Right ventricle myocardium superior (tissue), 1 donor: ENCODE measurements around the gene CELF2. TPM values are rescaled to one million over a fixed set of nuclear protein-coding genes. Genes with fewer than 3 reads are reported as not detected.
"Not testable (repeated sequence)": the region's sequence is repeated elsewhere in the genome, so short reads cannot be mapped to it uniquely, and the experiment has no call there.

Experiments used
- ATAC-seq: fragments of 200-7000 bp; cut with Tn5 transposase; one replicate; pipeline ENCODE4 v1.9.1; 2020; ENCODE audit warnings: mild to moderate bottlenecking; ENCODE audit not compliant: poor library complexity
- DNase-seq: peaks from one replicate; pipeline ENCODE4 v3.0.0-alpha.2; 2020
- intact Hi-C: fragments of 100-400 bp; cut with DNase I; formaldehyde crosslinking; loops from one replicate; pipeline ENCODE4 v1.11.2; 2022
- total RNA-seq: library from RNA; stranded (reverse); fragmentation: NEBNext Ultra II Directional; extraction: Animal tissue kit (Norgen Biotek cat#: 25700); gene quantifications from one replicate; pipeline ENCODE4 v1.2.1, GENCODE V29; 2021
- donor health status: DM: no; HTN: yes; CAD: no; lungs with severe emphysema.

CELF2 gene
- total RNA-seq, 1 donor from 2014 or later = 67.7 TPM

- ATAC-seq = no peak
- intact Hi-C loops = no loop called here
- no peak for DNase-seq
Measured at GRCh38 chr10:11108356-11108755, 90.7 kb downstream of the CELF2 start.

DNA sequence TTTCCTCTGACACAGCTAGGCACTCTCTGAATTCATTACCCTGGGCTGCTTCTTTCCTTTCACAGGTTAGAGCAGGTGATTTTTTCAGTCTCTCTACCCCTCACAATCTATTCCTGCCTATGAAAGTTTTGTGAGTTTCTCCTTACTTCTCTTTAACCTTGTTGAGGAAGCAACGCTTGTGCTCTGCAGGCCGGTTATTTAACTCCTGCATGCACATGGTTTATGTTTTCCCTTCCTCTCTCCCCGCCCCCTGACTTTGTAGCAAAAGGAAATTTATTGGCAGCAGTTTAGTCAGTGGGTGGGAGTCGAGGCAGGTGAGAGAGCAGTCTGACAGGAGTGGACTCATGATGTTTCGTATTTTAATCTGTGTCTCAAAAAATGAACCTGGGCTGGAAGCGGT, 91.9 kb downstream of the CELF2 start:
- intact Hi-C loops = no loop called here
- DNase-seq (no peak), ATAC-seq (no peak)

GRCh38 chr10:11110539-11110938, 92.9 kb downstream of the CELF2 start:
- ATAC-seq (peak; percentile 36), DNase-seq (no peak)
- intact Hi-C loops = no loop called here

DNA sequence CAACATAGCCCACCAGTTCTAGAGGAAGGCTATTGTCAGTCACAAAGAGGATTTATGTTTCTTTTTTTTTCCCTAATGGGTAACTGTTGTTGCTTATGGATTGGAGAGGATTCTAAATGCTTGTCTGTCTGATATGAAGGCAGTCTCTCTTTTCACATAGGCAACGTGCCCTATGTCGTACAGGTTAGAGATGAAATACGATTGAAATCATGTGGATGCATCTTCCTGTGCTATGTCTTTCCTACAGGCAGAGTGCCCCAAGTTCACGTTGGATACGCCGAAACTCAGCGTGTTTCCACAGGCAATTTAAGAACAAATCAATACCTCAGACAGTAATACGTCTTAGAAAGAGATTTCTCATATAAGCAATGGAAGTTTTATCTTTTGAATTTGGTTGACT, 93.8 kb downstream of the CELF2 start:
- intact Hi-C loops = no loop called here
- DNase-seq (no peak), ATAC-seq (no peak)

- intact Hi-C loops = no loop called here
- DNase-seq (no peak), ATAC-seq (no peak)
Measured at GRCh38 chr10:11112718-11113117, 95.0 kb downstream of the CELF2 start.

DNA sequence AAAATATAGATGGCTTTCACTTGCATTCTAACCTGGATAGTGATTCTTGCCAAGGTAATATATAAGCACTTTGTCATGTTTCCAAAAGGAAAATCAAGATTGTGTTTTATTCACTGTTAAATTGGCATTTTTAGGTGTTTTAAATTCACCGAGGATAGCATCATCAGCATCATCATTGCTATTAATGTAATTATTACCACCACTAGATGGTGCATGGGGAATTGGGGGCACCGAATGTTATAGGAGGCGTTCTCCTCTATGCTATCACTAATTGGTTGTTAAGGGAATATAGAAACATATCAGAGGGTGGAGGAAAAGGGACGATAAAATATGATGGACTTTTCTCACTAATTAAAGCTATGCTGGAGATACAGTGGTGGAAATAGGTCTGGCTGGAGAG, 95.5 kb downstream of the CELF2 start:
- no peak for ATAC-seq
- intact Hi-C loops = no loop called here

GRCh38 chr10:11114269-11114668, 96.6 kb downstream of the CELF2 start:
- intact Hi-C loops = no loop called here
- DNase-seq = no peak

More for the DNA sequence above, 95.5 kb downstream of the CELF2 start:
- no peak for DNase-seq

DNA sequence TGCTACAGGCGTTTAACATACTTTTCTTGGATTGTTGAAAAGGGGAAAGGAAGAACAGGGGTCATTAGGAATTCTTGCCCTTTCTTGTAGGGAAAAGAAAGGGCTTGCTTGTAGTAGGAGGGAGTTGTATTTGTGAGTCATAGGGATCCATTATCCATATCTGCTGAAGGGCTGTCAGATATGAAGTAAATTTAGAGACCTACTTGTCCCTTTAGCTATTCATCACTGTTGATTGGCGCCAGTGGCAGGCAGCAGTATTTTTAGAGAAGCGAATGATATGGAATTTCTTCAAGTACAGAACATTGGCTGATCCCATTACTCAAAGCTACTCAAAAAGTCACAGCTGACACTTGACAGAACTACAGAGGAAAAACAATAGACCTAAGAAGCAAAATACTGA, 97.7 kb downstream of the CELF2 start:
- intact Hi-C loops = no loop called here
- DNase-seq = no peak
- ATAC-seq = peak; percentile 72

More at GRCh38 chr10:11114269-11114668, 96.6 kb downstream of the CELF2 start:
- ATAC-seq = no peak

GRCh38 chr10:11116361-11116760, 98.7 kb downstream of the CELF2 start:
- intact Hi-C loops = no loop called here
- DNase-seq = no peak
- ATAC-seq = no peak

GRCh38 chr10:11116817-11117216, 99.1 kb downstream of the CELF2 start:
- intact Hi-C loops = no loop called here
- DNase-seq (no peak), ATAC-seq (peak; percentile 13)

DNA sequence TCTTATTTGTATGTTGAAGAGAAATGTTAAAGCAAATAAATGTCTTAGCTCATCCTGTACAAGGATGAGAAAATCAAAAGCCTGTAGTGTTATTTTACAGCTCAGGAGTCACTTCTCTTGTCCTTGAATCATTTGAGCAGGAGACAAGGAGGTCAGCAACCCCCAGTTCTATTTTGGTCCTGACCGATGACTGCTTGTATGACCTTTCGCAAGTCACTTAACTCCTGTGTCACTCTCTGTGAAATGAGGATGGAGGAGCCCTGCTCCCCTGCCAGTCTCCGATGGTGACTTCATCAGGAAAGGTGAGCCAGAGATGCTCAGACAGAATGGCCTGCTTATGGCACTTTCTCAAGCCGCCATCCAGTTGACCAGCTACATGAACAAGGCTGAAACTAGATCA, 101.0 kb downstream of the CELF2 start:
- DNase-seq (no peak), ATAC-seq (peak; percentile 61)
- intact Hi-C loops = no loop called here

DNA sequence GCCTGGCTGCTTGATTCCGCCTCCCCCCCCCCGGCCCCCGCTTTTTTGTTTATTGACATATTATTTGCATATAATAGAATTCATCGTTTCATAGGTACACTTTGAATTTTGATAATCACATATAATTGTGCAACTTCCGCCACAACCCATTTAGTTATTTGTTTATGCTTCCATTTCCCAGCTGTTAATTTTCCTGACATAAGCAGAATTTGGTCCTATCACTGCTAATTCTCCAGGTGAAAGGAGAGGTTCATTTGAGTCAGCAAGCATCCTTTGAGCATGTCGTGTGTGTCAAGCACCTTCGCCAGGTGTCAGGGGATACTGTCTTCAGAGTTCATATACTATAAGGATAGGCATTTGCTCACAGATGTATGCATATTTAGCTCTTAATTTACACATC, 102.2 kb downstream of the CELF2 start:
- intact Hi-C loops = no loop called here
- no peak for ATAC-seq
- DNase-seq = no peak

- intact Hi-C loops = no loop called here
- no peak for ATAC-seq
- no peak for DNase-seq
Measured at GRCh38 chr10:11120711-11121110, 103.0 kb downstream of the CELF2 start.

DNA sequence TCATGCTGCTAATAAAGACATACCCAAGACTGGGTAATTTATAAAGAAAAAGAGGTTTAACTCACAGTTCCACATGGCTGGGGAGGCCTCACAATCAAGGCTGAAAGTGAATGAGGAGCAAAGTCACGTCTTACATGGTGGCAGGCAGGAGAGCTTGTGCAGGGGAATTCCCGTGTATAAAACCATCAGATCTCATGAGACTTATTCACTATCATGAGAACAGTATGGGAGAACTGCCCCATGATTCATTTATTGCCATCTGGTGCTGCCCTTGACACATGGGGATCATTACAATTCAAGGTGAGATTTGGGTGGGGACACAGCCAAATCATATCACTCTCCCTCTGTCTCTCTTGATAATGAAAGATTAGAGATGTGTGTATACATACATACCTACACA, 106.2 kb downstream of the CELF2 start:
- ATAC-seq, DNase-seq, intact Hi-C loops: not testable (repeated sequence)

- intact Hi-C loops = no loop called here
- no peak for ATAC-seq
- DNase-seq = no peak
Measured at GRCh38 chr10:11125004-11125403, 107.3 kb downstream of the CELF2 start.

GRCh38 chr10:11127017-11127416, 109.3 kb downstream of the CELF2 start:
- ATAC-seq, intact Hi-C loops, DNase-seq: not testable (repeated sequence)

- DNase-seq (no peak), ATAC-seq (peak; percentile 66)
- intact Hi-C loops = no loop called here
Measured at GRCh38 chr10:11131112-11131639, 113.5 kb downstream of the CELF2 start.

DNA sequence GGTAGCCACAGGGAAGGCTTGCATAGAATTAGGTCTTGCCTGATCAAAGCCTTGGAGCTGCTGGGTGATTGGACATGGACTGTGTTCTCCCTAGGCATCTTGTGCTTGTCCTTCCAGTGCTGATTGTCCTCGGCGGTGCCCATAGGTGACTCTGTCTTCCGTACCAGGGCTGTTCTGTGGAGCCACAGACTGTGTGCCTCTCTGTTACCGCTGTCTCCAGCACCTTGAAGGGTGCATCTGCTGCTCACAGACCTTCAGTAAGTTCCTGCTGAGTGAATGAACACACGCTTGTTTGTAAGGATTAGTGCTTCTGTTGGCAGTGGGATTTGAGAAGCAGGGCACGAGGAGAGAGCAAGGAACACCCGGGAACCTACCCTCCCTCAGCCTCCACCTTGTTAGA, 116.7 kb downstream of the CELF2 start:
- intact Hi-C loops = no loop called here
- no peak for ATAC-seq
- no peak for DNase-seq

- no peak for DNase-seq
- intact Hi-C loops = no loop called here
- ATAC-seq = peak; percentile 34
Measured at GRCh38 chr10:11135709-11136108, 118.0 kb downstream of the CELF2 start.

GRCh38 chr10:11138314-11139033, 120.8 kb downstream of the CELF2 start:
- DNase-seq (no peak), ATAC-seq (no peak)
- intact Hi-C loops = no loop called here

DNA sequence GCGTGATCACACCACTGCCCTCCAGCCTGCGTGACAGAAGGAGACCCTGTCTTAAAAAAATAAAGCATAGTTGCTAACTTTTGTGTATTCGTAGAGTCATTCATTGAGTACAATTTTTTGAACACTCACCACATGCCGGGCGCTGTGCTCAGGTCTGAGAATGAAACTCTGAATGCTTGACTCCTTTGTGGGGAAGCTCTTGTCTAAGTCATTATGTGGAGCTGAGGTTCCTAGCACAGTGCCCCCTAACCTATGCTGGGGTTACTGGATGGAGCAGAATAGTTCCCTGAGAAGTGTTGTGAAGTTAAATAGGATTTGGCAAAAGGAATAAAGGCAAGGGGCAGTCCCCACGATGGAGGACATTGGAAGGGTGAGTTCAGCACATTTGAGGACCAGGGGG, 123.3 kb downstream of the CELF2 start:
- intact Hi-C loops = no loop called here
- DNase-seq (no peak), ATAC-seq (no peak)
